Activated CD4-positive, alpha-beta T cell treated with anti-CD3 and anti-CD28 coated beads for 1 hour (primary cell): ENCODE results near the gene VPS11.

ENCODE experiments used
- DNase-seq: peaks from one replicate; pipeline ENCODE4 v3.0.0-alpha.2; 2020

VPS11 gene

DNA sequence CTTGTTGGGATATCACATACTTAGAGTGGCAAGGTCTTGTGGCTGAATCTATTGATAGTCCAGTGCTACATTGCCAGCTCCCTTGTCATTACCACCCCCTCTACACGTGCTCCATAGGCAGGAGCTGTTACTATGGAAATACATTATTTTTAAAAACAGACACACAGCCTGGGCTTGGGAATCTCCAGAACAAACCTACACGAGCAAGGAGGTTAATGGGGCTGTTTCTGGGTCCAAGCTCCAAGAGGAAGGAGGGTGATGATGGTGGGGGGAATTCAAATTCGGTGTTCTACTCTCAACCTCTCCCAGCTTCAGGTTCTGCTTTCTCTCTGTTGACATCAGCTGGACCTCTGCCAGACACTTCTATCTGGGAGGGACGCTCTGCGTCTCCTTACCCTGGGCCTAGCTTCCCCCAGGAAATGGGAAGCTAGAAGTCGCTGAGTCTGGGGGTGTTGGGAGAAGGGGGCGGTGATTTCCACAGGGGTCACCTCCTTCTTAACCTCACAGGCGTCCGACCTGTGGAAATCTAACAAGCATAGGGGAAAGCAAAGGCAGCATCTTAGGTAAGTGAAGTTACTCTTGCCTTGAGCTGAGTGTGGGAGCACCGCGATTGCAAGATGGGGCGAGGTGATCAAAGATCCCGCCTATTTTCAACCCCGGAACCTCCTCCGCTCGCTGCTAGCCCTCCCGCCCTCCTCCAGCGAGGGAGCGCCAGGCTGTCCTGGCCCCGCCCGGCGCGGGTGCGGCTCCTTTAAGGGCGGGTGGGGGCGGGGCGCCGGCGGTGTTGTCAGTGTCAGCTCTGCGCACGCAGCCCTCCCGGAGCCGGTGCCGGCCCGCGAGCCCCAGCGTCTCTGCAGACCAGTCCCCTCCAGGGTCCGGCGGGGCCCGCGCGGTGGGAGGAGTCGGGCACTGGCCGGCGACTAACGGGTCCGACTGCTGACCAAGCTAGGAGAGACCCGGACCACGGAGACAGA is 39.2 kb downstream of the VPS11 start, which contains the start of gene C2CD2L:
Gene C2CD2L, plus strand, starts transcription at position 781 of the 974 bp plus-strand sequence. CDS start 398 bp downstream, outside the sequence.
- DNase-seq = peak; percentile 83

DNA sequence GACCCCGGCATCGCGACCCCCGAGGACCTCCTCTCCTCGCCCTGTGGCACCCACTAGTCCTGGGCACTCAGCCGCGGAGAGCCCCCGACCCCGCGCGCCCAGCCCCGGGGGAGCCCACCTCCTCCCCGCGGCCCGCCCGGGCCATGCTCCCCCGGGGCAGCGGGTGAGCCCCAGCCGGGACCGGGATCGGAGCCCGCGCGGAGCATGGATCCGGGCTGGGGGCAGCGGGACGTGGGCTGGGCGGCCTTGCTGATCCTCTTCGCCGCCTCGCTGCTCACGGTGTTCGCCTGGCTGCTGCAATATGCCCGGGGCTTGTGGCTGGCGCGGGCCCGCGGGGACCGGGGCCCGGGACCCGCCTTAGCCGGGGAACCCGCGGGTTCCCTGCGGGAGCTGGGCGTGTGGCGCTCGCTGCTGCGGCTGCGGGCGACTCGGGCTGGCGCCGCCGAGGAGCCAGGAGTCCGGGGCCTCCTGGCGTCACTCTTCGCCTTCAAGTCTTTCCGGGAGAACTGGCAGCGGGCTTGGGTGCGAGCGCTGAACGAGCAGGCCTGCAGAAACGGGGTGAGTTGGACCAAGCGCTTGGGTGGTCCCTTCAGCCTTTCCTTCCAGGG is 40.0 kb downstream of the VPS11 start:
- DNase-seq = no peak

DNA sequence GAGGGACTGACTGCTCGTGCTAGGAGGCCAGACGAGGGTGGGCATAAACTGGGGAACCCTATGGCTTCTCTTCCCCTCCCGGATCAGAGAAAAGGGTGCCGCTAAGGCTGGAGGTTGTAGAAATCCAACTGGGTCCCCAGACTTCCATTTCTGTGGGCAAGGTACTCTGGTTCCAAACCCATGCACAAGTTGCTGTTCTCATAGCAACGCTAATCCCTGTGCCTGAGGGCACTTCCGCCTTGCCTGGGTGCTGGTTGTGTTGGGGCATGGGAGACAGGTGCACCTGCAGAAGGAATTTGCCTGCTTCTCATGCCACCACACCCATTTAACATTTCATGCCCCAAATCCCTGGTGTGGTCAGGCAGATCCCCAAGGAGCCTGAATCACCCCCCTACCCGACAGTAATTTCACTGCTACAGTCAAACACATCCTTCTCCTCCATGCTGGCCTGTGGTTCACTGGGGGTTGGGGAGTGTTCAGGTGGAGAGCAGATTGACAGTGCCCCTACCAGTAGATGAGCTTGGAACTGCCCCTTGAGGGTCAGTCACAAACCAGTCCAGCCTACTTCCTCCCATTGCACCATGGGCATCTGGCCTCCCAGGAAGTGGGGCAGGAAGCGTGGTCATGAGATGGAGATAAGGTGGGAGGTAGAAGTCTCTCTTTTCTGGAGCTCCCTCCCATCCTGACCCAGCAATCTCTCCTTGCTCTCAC is 40.7 kb downstream of the VPS11 start:
- DNase-seq = no peak

DNA sequence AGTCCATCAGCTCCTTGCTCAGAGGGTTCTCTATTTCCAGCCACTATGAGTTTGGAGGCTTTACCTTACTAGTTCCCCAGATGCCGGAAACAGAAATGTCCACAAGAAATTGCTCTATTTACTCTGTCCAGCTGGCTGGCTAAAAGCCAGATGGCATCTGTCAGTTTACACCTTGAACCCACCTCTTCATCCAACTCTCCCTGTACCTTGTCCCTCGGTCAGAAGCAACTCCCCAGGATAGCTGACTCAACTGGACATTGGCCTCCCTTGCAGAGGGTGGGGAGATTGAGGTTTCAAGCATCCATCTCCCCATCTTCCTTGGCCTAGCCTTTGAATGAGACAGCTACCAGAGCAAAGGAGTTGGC is 41.2 kb downstream of the VPS11 start:
- DNase-seq = no peak

DNA sequence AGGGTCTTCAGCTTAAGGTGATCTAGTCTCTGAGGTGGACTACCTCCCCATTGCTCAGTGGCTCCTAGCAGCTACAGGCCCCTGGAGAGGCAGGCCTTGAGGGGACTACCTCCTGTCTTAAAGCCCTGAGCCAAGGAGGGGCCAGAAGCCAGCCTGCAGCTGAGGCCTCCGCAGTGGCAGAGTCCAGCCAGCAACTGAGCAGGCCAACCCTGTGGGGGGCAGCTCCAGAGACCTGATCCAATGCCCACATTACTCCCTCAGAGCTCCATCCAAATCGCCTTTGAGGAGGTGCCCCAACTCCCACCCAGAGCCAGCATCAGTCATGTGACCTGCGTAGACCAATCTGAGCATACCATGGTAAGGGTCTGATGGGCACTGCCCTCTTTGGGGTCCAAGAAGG is 42.2 kb downstream of the VPS11 start:
- DNase-seq = no peak

DNA sequence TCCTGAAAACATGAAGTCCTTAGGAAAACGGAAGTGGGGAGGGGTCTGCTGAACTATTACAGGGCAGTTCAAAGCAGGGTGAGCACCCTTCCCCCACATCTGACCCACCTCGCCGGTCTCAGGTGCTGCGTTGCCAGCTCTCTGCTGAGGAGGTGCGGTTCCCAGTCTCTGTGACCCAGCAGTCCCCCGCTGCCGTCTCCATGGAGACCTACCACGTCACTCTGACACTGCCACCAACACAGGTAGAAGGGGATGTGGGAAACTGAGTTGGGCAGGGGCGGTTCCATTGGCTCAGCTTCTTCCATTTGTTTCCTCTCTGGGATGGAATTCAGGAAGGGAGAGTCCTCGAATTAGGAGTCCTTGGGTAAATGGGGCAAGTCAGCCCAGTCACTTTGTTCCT is 42.8 kb downstream of the VPS11 start:
- no peak for DNase-seq

DNA sequence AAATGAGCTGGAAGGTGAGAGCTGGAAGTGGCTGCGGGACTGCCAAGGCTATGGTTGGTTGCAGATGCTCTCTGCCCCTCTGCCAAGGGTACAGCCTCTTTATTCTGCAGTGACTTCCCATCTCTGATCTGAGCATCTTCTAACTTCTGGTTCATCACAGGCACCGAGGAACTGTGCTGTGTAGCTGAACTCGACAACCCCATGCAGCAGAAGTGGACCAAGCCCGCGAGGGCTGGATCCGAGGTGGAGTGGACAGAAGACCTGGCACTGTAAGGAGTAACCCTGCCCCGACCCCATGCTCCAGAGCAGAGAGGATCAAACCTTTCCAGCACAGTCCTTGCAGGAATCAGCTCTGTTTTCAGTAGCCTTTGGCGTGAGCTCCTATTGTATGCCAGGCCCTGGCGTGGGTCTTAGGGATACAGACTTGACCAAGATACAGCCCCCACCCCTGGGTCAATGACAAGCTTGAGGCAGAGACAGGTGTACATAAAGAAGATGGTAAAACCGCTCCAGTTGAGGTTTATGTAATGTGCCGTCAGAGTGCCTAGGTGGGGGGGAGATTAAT is 43.8 kb downstream of the VPS11 start:
- no peak for DNase-seq

DNA sequence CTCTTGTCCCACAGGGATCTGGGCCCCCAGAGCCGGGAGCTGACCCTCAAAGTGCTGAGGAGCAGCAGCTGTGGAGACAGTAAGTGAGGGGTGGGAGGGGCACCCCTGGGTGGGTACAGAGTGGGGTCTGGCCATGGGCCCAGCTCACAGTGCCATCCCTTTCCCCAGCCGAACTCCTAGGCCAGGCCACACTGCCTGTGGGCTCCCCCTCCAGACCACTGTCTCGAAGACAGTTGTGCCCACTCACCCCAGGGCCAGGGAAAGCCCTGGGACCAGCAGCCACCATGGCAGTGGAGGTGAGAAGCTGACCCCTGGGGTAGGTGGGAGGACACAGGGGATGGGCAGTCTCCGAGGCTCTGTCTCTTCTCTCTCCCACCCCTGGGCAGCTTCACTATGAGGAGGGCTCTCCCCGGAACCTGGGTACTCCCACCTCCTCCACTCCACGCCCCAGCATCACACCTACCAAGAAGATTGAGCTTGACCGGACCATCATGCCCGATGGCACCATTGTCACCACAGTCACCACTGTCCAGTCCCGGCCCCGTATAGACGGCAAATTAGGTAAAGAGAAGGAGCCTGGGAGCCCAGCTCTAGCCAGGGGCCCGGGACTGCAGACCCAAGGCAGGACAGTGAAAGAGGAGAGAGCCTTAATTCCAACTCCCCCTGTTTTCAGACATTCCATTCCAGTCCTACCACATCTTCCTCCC is 44.8 kb downstream of the VPS11 start:
- DNase-seq = no peak

DNA sequence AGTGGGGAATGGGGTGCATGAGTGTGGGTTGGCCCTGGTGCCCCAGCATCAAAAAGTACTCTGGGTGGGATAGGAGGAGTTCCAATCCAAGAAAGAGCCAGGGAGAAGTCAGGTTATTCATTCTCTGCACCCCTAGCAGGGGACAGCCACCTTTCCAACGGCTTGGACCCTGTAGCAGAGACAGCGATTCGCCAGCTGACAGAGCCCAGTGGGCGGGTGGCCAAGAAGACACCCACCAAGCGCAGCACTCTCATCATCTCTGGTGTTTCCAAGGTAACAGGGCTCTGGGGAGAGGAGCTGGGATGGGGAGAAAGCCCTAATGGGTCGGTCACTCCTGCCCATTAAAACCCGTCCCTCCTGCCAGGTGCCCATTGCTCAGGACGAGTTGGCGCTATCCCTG is 46.1 kb downstream of the VPS11 start:
- no peak for DNase-seq

DNA sequence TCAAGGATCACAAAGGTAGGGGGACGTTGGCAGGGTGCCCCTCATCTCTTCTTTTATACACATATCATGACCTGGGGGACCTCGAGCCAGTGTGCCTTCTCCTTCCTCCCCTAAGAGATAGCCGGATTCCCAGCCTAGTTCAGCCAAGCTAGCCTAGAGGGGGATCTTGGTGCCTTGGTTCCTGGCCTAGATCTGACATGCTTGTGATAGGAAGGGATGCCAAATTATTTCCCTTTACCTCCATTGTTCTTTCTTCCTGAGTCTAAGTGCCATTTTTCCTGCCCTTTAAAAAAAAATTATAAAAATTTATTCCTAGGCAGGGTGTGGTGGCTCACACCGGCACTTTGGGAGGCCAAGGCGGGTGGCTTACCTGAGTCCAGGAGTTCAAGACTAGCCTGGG is 46.7 kb downstream of the VPS11 start:
- DNase-seq = no peak

DNA sequence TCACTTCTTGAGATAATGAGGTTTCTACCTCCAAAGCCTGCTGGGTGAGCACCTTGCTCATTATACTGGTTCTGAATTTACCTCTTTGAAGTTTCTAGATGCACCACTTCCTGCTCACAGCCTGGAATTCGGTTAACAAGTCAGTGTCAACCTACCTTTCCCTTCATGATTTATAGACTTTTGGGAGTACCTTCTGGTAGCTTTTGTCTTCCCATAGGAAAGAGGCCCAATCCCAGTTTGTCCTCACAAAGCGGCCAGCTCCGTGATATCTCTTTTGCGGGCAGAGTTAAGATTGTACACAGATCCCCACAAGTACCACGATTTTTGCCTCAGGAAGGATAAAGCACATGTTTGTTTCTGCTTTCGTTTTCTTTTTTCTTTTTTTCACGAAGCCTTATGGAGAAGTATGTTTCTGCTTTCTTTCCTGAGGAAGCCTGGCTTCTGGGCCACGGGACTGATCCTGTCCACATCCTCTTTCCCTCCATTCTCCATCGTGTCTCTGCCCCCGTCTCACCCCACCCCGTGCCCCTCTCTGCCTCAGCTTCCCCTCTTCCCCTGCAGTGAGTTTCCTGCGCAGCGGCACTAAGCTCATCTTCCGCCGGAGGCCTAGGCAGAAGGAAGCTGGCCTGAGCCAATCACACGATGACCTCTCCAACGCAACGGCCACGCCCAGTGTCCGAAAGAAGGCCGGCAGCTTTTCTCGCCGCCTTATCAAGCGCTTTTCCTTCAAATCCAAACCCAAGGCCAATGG is 48.0 kb downstream of the VPS11 start:
- DNase-seq = no peak

DNA sequence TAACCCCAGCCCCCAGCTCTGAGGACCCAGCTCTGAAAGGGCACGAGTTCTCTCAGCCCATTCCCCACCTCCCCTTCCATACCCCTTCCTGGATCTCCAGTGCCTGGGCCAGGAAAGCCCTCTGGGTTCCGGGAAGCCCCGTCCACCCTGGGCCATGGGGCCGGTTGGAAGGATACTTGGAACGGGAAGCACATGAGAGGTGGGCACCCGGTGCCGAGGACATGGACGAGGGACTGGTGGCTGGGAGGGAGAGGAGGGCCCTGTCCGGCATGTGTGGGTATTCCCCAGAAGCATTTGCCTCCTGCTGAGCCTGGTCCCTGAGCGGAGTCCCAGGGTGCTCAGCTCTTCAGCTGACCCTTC is 48.6 kb downstream of the VPS11 start:
- DNase-seq = no peak

DNA sequence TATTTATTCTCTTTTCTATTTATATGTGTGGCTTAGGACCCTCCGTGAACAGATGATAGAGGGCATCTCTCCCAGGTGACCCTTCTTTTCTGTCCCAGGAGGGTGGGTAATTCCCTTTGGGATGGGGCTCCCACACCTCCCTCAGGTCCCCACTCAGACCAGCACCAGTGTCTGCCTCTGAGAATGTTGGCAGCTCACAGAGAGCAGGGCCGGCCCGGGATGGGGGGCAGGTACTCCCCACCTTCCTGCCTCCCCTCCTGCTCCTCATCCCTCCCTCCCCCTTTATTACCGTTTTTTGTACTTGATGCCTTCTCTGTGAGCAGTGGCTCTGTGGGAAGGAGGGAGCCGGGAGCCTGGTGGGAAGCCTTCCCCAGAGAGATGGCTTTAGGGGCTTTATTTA is 49.0 kb downstream of the VPS11 start:
- no peak for DNase-seq

DNA sequence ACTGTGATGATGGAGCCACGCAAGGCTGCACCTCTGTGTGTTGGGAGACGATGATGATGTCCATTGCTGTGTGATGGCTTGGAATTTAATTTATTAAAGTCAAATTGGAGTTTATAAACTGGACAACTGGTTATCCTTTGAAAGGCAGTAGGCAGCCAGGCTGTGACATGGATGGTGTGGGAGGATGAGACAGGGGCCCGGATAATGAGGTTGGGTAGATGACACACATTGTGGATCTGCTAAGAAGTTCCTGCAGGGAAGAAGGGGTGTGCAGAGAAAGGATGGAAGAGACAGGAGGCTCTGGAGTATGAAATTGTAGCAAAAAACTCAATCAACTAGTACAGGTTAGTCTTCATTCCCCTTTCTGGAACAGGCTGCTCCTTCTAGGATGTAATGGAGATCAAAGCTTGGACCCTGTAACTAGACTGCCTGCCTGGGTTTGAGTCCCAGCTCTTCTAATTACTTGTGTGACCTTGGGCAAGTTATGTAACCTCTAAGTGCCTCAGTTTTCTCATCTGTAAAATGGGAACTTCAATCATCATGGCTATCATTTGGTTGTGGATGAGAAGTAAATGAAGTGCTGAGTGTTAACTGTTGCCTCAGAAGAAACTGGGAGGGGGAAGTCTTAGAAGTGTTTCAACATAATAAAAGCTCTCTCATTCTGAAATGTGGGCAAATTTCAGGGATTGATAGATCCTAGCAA is 49.5 kb downstream of the VPS11 start:
- no peak for DNase-seq

DNA sequence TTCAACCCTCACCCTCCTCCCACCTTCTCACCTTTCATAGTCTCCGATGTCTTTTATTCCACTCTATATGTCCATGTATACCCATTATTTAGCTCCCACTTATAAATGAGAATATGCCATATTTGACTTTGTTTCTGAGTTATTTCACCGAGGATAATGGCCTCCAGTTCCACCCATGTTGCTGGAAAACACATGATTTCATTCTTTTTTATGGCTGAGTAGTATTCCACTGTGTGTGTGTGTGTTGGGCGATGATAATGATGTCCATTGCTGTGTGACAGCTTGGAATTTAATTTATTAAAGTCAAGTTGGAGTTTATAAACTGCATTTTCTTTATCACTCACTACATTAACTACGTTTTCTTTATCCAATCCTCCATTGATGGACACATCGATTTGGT is 50.6 kb downstream of the VPS11 start:
- no peak for DNase-seq

DNA sequence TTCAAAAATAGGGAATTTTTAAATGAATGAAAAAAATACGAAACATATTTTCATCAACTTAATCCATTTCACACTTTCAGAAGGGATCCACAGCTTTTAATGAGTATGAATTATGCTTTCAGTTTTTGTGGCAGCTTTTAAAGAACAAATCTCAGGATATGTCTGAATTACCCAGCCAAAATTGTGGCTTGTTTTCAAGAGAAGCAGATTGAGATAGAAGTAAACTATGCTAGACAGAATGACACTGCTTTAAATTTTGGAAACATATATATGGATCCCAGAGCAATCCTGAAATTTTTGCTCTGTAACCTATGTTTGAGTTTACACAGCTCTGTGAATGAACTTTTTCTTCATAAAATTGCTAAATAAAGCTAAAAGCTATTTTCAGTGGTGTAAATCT is 51.3 kb downstream of the VPS11 start:
- no peak for DNase-seq

DNA sequence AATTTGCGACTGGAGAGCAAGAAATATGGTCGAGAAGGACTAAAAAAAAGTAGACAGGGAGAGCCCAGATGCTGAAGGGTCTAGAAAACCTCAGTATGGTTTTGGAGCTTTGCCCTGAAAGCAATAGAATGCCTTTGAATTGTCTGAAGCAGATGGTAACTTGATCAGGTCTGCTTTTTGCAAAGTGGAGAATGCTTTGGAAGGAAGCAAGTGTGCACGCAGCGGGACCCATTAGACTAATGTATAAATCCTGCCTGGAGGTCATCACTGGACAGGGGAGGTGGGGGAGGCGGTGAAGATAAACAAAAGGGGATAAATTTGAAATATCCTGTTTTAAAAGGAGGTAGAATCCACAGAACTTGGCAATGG is 53.0 kb downstream of the VPS11 start:
- DNase-seq = no peak

DNA sequence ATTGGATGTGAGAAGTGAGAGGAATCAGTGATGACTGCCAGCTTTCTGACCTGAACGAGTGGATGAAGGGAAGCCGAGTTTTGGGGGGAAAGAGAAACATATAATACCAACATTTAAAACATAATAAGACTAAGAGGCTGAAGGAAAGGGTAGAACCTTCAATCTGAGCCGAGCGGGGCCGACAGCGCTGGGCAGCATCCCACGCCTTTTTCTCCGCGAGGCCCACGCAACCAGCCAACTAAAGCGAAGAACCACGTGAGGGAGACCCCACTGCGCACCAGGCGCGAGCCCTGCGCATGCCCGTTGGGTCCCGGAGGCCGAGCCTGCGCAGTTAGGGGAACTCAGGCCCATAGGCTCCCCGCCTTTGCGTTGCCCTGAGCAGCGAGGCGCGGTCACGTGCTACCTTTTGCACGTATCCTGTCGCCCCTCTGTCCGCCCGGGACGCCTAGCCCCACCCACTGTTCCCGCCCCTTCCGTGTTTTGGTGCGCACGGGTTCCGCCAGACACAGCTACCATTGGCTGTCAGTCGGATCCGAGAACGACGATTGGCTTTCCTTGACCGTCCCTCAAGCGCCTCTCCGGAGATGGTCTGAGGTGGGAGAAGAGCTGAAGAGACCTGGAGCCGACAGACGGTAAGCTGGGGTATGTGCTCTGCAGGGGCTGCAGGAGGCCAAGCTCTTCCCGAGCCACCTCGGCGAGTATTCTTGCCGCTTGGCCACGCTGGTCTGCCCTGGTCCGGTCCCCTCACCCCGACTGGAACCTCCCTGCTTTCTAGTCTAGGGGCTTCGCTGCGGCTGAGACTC is 53.6 kb downstream of the VPS11 start, which contains the start of gene HINFP:
Gene HINFP, plus strand, starts transcription at position 573 of the 803 bp plus-strand sequence. CDS start 5,365 bp downstream, outside the sequence.
- DNase-seq = peak; percentile 99

DNA sequence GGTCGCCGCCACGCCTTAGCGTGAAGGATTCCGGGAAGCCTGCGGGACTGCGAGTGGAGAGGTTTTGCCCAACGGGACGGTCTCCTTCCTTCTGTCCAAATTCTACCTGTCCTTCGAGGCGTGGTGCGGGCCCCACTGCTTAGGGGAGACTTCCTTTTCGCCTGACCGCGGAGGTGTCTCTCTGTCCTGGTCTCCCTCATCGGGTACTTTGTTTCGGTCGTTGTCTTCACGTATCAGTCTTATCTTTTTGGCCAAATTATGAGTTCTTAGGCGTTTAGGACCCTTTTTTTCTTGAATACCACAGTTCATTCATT is 54.1 kb downstream of the VPS11 start:
- no peak for DNase-seq

DNA sequence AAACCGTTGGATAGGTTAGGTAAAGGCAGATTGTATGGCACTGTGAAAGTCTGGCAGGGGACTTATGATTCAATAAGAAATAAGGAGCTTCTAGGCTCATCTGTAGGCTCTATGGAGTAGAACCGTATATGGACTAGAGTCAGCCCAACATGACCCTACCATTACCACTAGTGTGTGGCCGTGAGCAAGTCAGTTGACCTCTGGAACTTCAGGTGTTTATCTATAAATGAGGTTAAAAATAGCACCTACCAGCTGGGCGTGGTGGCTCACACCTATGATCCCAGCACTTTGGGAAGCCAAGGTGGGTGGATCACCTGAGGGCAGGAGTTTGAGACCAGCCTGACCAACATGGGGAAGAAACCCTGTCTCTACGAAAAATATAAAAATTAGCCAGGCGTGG is 58.2 kb downstream of the VPS11 start:
- no peak for DNase-seq
